Measurements from ENCODE around the gene BICRA.

Gene BICRA

GRCh38 chr19:47607564-47608073 lies 1.3 kb upstream of the BICRA start:
- Histone ChIP-seq H3K4me3 (ENCODE audit: low read length) (peak overlapping the region; percentile 97), H3K36me3 (ENCODE audit: control insufficient read depth, insufficient read depth, low read length, severe bottlenecking) (no peaks in the 10 kb centered on the region)
- no peak for DNase-seq (ENCODE audit: low read depth)

GRCh38 chr19:47608074-47608918 lies 638 bp upstream of the BICRA start:
- Histone ChIP-seq H3K27me3 (replicated peaks; ENCODE audit: control insufficient read depth, insufficient read depth, low read length) (no peaks in the 10 kb centered on the region), H3K9me3 (ENCODE audit: control insufficient read depth, low read length) (no peaks in the 10 kb centered on the region), H3K36me3 (ENCODE audit: control insufficient read depth, insufficient read depth, low read length, severe bottlenecking) (no peaks in the 10 kb centered on the region), H3K4me1 (ENCODE audit: control insufficient read depth, insufficient read depth, low read length) (peaks cover 29% of the 10 kb centered on the region), H3K9ac (ENCODE audit: low read length) (peak overlapping the region; percentile 100), H3K4me3 (ENCODE audit: low read length) (peak overlapping the region; percentile 97)
- peak; percentile 98 for DNase-seq (ENCODE audit: low read depth)

More at GRCh38 chr19:47607564-47608073, 1.3 kb upstream of the BICRA start:
- no peaks in the 10 kb centered on the region for H3K27me3 ChIP-seq (replicated peaks; ENCODE audit: control insufficient read depth, insufficient read depth, low read length)
- H3K9ac ChIP-seq (ENCODE audit: low read length): peak overlapping the region; percentile 100
- no peaks in the 10 kb centered on the region for H3K9me3 ChIP-seq (ENCODE audit: control insufficient read depth, low read length)
- H3K4me1 ChIP-seq (ENCODE audit: control insufficient read depth, insufficient read depth, low read length): peaks cover 22% of the 10 kb centered on the region

- Histone ChIP-seq H3K9me3 (ENCODE audit: control insufficient read depth, low read length) (no peaks in the 10 kb centered on the region), H3K27me3 (replicated peaks; ENCODE audit: control insufficient read depth, insufficient read depth, low read length) (no peaks in the 10 kb centered on the region), H3K9ac (ENCODE audit: low read length) (peak overlapping the region; percentile 91), H3K4me1 (ENCODE audit: control insufficient read depth, insufficient read depth, low read length) (peaks cover 36% of the 10 kb centered on the region), H3K36me3 (ENCODE audit: control insufficient read depth, insufficient read depth, low read length, severe bottlenecking) (peaks cover under 1% of the 10 kb centered on the region), H3K4me3 (ENCODE audit: low read length) (peak overlapping the region; percentile 84)
- peak; percentile 73 for DNase-seq (ENCODE audit: low read depth)
Observed at GRCh38 chr19:47609906-47610894, 1.3 kb downstream of the BICRA start.

GRCh38 chr19:47610902-47611301 lies 2.0 kb downstream of the BICRA start:
- no peaks in the 10 kb centered on the region for H3K27me3 ChIP-seq (replicated peaks; ENCODE audit: control insufficient read depth, insufficient read depth, low read length)
- peak; percentile 14 for DNase-seq (ENCODE audit: low read depth)
- peaks cover 4% of the 10 kb centered on the region for H3K36me3 ChIP-seq (ENCODE audit: control insufficient read depth, insufficient read depth, low read length, severe bottlenecking)
- H3K4me1 ChIP-seq (ENCODE audit: control insufficient read depth, insufficient read depth, low read length): peaks cover 32% of the 10 kb centered on the region
- peak overlapping the region; percentile 91 for H3K9ac ChIP-seq (ENCODE audit: low read length)
- peak overlapping the region; percentile 84 for H3K4me3 ChIP-seq (ENCODE audit: low read length)
- no peaks in the 10 kb centered on the region for H3K9me3 ChIP-seq (ENCODE audit: control insufficient read depth, low read length)

GRCh38 chr19:47613165-47614020 lies 4.5 kb downstream of the BICRA start:
- Histone ChIP-seq H3K4me3 (ENCODE audit: low read length) (no peak overlapping the region), H3K36me3 (ENCODE audit: control insufficient read depth, insufficient read depth, low read length, severe bottlenecking) (peaks cover 4% of the 10 kb centered on the region), H3K27me3 (replicated peaks; ENCODE audit: control insufficient read depth, insufficient read depth, low read length) (no peaks in the 10 kb centered on the region), H3K9me3 (ENCODE audit: control insufficient read depth, low read length) (no peaks in the 10 kb centered on the region), H3K9ac (ENCODE audit: low read length) (peak overlapping the region; percentile 72), H3K4me1 (ENCODE audit: control insufficient read depth, insufficient read depth, low read length) (peaks cover 29% of the 10 kb centered on the region)
- peak; percentile 89 for DNase-seq (ENCODE audit: low read depth)

- Histone ChIP-seq H3K36me3 (ENCODE audit: control insufficient read depth, insufficient read depth, low read length, severe bottlenecking) (peaks cover 4% of the 10 kb centered on the region), H3K4me1 (ENCODE audit: control insufficient read depth, insufficient read depth, low read length) (peaks cover 35% of the 10 kb centered on the region), H3K27me3 (replicated peaks; ENCODE audit: control insufficient read depth, insufficient read depth, low read length) (no peaks in the 10 kb centered on the region), H3K9me3 (ENCODE audit: control insufficient read depth, low read length) (no peaks in the 10 kb centered on the region), H3K4me3 (ENCODE audit: low read length) (no peak overlapping the region), H3K9ac (ENCODE audit: low read length) (peak overlapping the region; percentile 72)
- DNase-seq (ENCODE audit: low read depth): no peak
Observed at GRCh38 chr19:47614021-47614295, 5.0 kb downstream of the BICRA start.

- Histone ChIP-seq H3K4me3 (ENCODE audit: low read length) (no peak overlapping the region), H3K9me3 (ENCODE audit: control insufficient read depth, low read length) (no peaks in the 10 kb centered on the region), H3K9ac (ENCODE audit: low read length) (no peak overlapping the region), H3K36me3 (ENCODE audit: control insufficient read depth, insufficient read depth, low read length, severe bottlenecking) (peaks cover 4% of the 10 kb centered on the region), H3K4me1 (ENCODE audit: control insufficient read depth, insufficient read depth, low read length) (peaks cover 35% of the 10 kb centered on the region), H3K27me3 (replicated peaks; ENCODE audit: control insufficient read depth, insufficient read depth, low read length) (no peaks in the 10 kb centered on the region)
- DNase-seq (ENCODE audit: low read depth): no peak
Observed at GRCh38 chr19:47614559-47614958, 5.6 kb downstream of the BICRA start.

- Histone ChIP-seq H3K4me1 (ENCODE audit: control insufficient read depth, insufficient read depth, low read length) (peaks cover 35% of the 10 kb centered on the region), H3K4me3 (ENCODE audit: low read length) (no peak overlapping the region), H3K9me3 (ENCODE audit: control insufficient read depth, low read length) (no peaks in the 10 kb centered on the region), H3K27me3 (replicated peaks; ENCODE audit: control insufficient read depth, insufficient read depth, low read length) (no peaks in the 10 kb centered on the region), H3K36me3 (ENCODE audit: control insufficient read depth, insufficient read depth, low read length, severe bottlenecking) (peaks cover 4% of the 10 kb centered on the region), H3K9ac (ENCODE audit: low read length) (no peak overlapping the region)
- no peak for DNase-seq (ENCODE audit: low read depth)
Observed at GRCh38 chr19:47615230-47615629, 6.3 kb downstream of the BICRA start.

GRCh38 chr19:47615714-47616113 lies 6.8 kb downstream of the BICRA start:
- peaks cover 32% of the 10 kb centered on the region for H3K4me1 ChIP-seq (ENCODE audit: control insufficient read depth, insufficient read depth, low read length)
- no peak overlapping the region for H3K9ac ChIP-seq (ENCODE audit: low read length)
- H3K27me3 ChIP-seq (replicated peaks; ENCODE audit: control insufficient read depth, insufficient read depth, low read length): no peaks in the 10 kb centered on the region
- no peak for DNase-seq (ENCODE audit: low read depth)
- no peak overlapping the region for H3K4me3 ChIP-seq (ENCODE audit: low read length)
- H3K9me3 ChIP-seq (ENCODE audit: control insufficient read depth, low read length): no peaks in the 10 kb centered on the region
- peaks cover 4% of the 10 kb centered on the region for H3K36me3 ChIP-seq (ENCODE audit: control insufficient read depth, insufficient read depth, low read length, severe bottlenecking)

- H3K27me3 ChIP-seq (replicated peaks; ENCODE audit: control insufficient read depth, insufficient read depth, low read length): no peaks in the 10 kb centered on the region
- DNase-seq (ENCODE audit: low read depth): no peak
- H3K4me3 ChIP-seq (ENCODE audit: low read length): no peak overlapping the region
- no peaks in the 10 kb centered on the region for H3K9me3 ChIP-seq (ENCODE audit: control insufficient read depth, low read length)
- H3K9ac ChIP-seq (ENCODE audit: low read length): no peak overlapping the region
- peaks cover 6% of the 10 kb centered on the region for H3K36me3 ChIP-seq (ENCODE audit: control insufficient read depth, insufficient read depth, low read length, severe bottlenecking)
- H3K4me1 ChIP-seq (ENCODE audit: control insufficient read depth, insufficient read depth, low read length): peaks cover 8% of the 10 kb centered on the region
Observed at GRCh38 chr19:47618771-47619170, 9.8 kb downstream of the BICRA start.
